Central memory CD8-positive, alpha-beta T cell (primary cell): ENCODE results near the gene LCE2C.
"Not testable (repeated sequence)": the region's sequence is repeated elsewhere in the genome, so short reads cannot be mapped to it uniquely, and the experiment has no call there.

Experiments used
- ATAC-seq: fragments of 150-1000 bp; cut with Tn5 transposase; replicated peaks from 2 replicates; pipeline ENCODE4 v1.10.0; 2022; ENCODE audit warnings: mild to moderate bottlenecking, moderate FRiP score, moderate number of reproducible peaks; ENCODE audit not compliant: poor library complexity, severe bottlenecking; ENCODE audit errors: extremely low read depth
- DNase-seq, 2 donors: peaks; one replicate each; pipeline ENCODE4 v3.0.0; 2021; ENCODE audit warnings: low spot score in 2 of 2
- H3K27ac Mint-ChIP-seq: one replicate; pipeline ENCODE4 v1.8.0; 2022; ENCODE audit warnings: low read depth, mild to moderate bottlenecking, moderate library complexity, mixed read lengths
- H3K27me3 Mint-ChIP-seq: one replicate; pipeline ENCODE4 v1.8.0; 2022; ENCODE audit warnings: mixed read lengths
- H3K36me3 Mint-ChIP-seq: one replicate; pipeline ENCODE4 v1.8.0; 2022; ENCODE audit warnings: mild to moderate bottlenecking, moderate library complexity, mixed read lengths; ENCODE audit not compliant: insufficient read depth
- H3K4me1 Mint-ChIP-seq: one replicate; pipeline ENCODE4 v1.8.0; 2022; ENCODE audit warnings: mixed read lengths
- H3K4me3 Mint-ChIP-seq: one replicate; pipeline ENCODE4 v1.8.0; 2022; ENCODE audit warnings: mild to moderate bottlenecking, moderate library complexity, mixed read lengths
- H3K9me3 Mint-ChIP-seq: one replicate; pipeline ENCODE4 v1.8.0; 2022; ENCODE audit warnings: mixed read lengths

LCE2C gene, protein sequence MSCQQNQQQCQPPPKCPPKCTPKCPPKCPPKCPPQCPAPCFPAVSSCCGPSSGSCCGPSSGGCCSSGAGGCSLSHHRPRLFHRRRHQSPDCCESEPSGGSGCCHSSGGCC

DNA sequence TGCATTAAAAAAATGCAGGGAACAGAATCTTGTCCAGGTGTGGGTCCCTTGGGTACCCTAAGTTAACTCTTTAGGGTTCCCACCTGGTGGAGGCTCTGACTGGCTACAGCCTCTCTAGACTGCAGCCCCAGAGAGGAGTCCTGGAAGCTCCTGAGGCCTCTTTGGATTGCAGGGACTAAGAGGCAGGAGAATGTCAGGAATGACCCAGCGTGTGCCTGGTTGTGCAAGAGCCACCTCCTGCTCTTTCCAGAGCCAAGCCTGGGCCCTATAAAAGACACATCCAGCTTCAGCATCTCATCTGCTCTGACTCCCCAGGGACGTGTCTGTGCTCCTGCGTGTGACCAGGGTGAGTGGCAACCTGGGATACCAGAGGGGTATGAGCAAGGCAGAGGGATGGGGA is at the start of gene LCE2C:
Gene LCE2C, plus strand, starts transcription at position 297 of the 400 bp plus-strand sequence. CDS start 737 bp downstream, outside the sequence.
- H3K4me3 Mint-ChIP-seq, ATAC-seq, H3K36me3 Mint-ChIP-seq, H3K9me3 Mint-ChIP-seq, DNase-seq, H3K4me1 Mint-ChIP-seq, H3K27ac Mint-ChIP-seq: not testable (repeated sequence)
- peaks cover 48% of the 10 kb centered on the region for H3K27me3 Mint-ChIP-seq

DNA sequence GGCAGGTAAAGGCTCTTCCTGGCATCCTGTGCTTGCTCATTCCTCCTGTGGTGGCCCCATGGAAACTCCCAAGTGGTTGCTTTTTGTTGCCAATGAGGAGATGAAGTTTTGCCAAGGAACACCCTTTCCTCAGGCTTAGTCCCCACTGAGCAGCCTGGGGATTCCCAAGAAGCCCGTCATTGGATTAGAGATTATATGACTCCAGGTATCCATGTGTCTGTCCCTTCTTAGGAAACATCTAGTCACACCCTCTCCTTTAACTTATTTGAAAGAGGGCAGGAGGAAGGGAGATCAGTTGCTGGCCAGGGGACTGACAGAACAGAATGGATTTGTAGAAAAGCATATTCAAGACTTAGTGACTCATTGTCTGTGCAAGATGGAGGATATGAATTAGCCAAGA is 48.3 kb upstream of the LCE2C start:
- H3K4me1 Mint-ChIP-seq: peaks cover 4% of the 10 kb centered on the region
- DNase-seq (no peak), ATAC-seq (no peak)
- no peaks in the 10 kb centered on the region for H3K36me3 Mint-ChIP-seq
- peaks cover 76% of the 10 kb centered on the region for H3K27me3 Mint-ChIP-seq
- no peak overlapping the region for H3K27ac Mint-ChIP-seq
- H3K9me3 Mint-ChIP-seq: no peaks in the 10 kb centered on the region
- H3K4me3 Mint-ChIP-seq: no peak overlapping the region

DNA sequence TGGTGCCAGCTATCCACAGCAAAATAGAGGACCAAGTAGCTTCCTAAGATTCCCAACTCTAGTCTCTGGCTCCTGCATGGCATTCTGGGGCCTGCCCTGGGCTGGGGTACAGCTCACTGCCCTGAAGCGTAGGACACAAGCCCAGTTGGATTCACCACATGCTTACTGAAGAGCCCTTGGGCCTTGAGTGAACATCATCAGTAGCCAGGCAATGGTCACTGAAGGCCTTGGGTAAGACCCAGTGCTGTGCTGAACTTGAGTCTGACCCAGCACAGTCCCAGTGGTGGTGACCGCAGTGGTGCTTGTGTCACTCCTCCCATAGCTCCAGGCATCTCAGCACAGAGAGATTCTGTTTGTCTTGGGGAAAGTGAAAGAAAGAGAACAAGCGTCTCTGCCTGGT is 44.5 kb upstream of the LCE2C start:
- Mint-ChIP-seq H3K4me3 (no peak overlapping the region), H3K4me1 (no peaks in the 10 kb centered on the region), H3K27me3 (peaks cover 61% of the 10 kb centered on the region), H3K27ac (no peak overlapping the region), H3K36me3 (no peaks in the 10 kb centered on the region), H3K9me3 (no peaks in the 10 kb centered on the region)
- ATAC-seq (no peak), DNase-seq (no peak)

DNA sequence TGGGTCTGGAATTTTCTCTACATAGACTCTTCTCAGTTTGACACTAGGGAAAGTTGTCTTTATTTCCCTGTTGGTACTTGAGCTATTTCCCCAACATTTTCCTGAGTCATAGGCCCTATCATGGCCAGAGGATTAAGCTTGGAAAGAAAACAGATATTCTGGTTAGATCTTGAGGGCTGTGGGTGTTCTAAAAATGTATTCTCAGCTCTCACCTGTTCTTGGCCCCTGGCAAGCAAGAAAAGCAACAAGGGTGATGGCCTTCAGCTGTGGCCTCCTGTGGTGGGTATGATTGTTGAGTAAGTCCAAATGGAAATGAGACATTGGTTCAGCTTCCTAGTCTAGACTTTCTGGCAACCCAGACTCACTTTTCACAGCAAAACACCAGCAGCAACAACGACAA is 34.7 kb upstream of the LCE2C start:
- no peak overlapping the region for H3K4me3 Mint-ChIP-seq
- H3K27me3 Mint-ChIP-seq: peaks cover 15% of the 10 kb centered on the region
- no peaks in the 10 kb centered on the region for H3K36me3 Mint-ChIP-seq
- H3K9me3 Mint-ChIP-seq: peaks cover 5% of the 10 kb centered on the region
- DNase-seq (no peak), ATAC-seq (no peak)
- no peaks in the 10 kb centered on the region for H3K4me1 Mint-ChIP-seq
- no peak overlapping the region for H3K27ac Mint-ChIP-seq

DNA sequence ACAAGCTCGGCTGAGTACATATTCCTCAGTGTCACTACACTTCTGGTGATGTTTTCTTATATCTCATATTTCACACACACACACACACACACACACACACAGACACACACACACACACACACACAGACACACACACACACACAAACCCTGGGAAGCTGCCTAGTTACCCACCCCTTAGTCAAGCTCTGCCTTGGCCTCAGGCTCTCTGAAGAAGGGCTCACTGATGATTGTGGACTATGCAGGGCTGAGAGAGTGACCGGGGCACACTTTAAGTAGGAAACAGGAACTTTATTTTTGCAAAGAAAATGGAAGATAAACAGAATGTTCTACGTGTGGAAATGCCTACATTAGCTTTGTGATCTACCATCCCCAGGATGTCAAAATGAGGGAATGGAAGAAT is 31.1 kb upstream of the LCE2C start:
- DNase-seq: no peak
- H3K4me1 Mint-ChIP-seq: no peaks in the 10 kb centered on the region
- no peak overlapping the region for H3K4me3 Mint-ChIP-seq
- H3K27me3 Mint-ChIP-seq: peaks cover 46% of the 10 kb centered on the region
- H3K9me3 Mint-ChIP-seq: peaks cover 5% of the 10 kb centered on the region
- no peaks in the 10 kb centered on the region for H3K36me3 Mint-ChIP-seq
- no peak for ATAC-seq
- H3K27ac Mint-ChIP-seq: no peak overlapping the region

DNA sequence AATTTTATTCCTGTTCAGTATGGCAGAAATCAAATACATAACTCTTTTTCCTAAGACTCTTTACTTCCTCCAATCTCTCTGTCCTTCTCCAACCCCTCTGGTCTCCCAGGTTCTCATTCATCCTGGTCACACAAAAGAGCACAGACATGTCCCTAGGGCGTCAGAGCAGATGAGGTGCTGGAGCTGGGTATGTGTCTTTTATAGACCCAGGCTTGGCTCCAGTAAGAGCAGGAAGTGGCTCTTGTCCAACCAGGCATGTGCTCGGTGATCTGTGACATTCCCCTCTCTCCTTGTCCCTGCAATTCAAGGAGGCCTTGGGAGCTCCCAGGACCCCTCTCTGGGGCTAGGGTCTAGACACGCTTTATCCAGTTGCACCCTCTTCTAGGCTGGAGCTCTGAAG is 29.9 kb upstream of the LCE2C start:
- no peak overlapping the region for H3K27ac Mint-ChIP-seq
- DNase-seq (no peak), ATAC-seq (no peak)
- no peaks in the 10 kb centered on the region for H3K4me1 Mint-ChIP-seq
- H3K27me3 Mint-ChIP-seq: peaks cover 58% of the 10 kb centered on the region
- H3K9me3 Mint-ChIP-seq: no peaks in the 10 kb centered on the region
- no peak overlapping the region for H3K4me3 Mint-ChIP-seq
- H3K36me3 Mint-ChIP-seq: no peaks in the 10 kb centered on the region

DNA sequence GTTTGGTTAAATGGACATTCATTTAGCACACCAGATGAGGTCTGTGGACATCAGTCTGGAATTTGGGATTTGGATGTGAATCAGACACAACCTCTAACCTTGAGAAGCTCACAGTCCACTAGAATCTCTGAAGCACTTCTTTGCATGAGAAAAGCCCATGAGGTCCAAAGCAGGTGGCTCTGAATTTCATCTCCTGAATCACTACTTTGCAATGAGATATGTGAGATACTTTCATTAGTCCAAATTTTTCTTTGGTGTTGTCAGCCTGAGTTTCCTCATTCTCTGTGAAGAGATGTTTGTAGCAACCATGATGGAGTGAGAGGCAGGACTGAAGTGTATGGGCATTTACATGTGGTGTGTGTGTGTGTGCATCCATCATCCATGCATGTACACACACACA is 28.4 kb upstream of the LCE2C start:
- DNase-seq (no peak), ATAC-seq (no peak)
- Mint-ChIP-seq H3K9me3 (no peaks in the 10 kb centered on the region), H3K36me3 (no peaks in the 10 kb centered on the region), H3K27me3 (peaks cover 72% of the 10 kb centered on the region), H3K27ac (no peak overlapping the region), H3K4me1 (no peaks in the 10 kb centered on the region), H3K4me3 (no peak overlapping the region)

DNA sequence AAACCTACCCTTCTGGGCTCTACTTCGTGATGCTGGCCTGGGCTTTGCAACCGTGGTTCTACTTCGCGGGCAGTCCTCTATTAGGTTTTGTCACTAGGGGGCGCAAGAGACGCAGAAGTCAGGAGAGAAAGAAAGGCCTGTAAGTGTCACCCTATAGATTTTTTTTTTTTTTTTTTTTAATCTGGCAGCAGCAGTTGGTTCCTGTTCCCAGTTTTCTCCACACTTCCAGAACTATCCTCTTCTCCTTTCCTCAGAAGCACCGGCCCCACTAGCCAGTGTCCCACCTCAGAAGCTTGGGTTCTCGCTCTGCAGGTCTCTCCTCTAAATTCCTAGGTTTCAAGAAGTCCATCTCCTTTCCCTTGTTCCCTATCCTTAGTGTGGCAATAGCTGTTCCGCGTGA is 21.0 kb upstream of the LCE2C start:
- H3K27me3 Mint-ChIP-seq: peaks cover 34% of the 10 kb centered on the region
- peak in 1 of 2 donors; percentile 16 for DNase-seq
- no peaks in the 10 kb centered on the region for H3K9me3 Mint-ChIP-seq

DNA sequence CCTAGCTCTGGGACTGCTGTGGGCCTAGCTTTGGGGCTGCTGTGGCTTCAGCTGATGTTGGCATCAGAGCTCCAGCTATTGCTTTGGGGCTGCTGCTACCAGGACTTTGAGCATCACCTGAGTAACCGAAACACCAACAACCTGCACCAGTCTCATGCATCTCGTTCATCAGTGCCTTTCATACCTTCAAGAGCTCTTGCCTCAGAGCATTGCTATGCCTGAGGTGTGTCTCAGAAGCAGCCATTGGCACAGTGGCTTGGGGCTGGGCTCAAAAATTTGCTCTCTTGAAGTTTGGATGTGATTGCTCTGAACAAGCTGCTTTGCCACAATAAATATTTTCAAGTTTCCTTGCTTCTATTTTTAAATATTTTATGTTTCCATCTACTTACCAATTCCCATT is 18.6 kb upstream of the LCE2C start:
- Mint-ChIP-seq H3K36me3 (no peaks in the 10 kb centered on the region), H3K27me3 (peaks cover 11% of the 10 kb centered on the region), H3K9me3 (no peaks in the 10 kb centered on the region), H3K4me1 (peaks cover 7% of the 10 kb centered on the region), H3K4me3 (no peak overlapping the region), H3K27ac (no peak overlapping the region)
- ATAC-seq (no peak), DNase-seq (no peak)

More for the DNA sequence above, 21.0 kb upstream of the LCE2C start:
- H3K4me1 Mint-ChIP-seq: peaks cover 7% of the 10 kb centered on the region
- H3K4me3 Mint-ChIP-seq: no peak overlapping the region
- no peak for ATAC-seq
- H3K27ac Mint-ChIP-seq: no peak overlapping the region
- no peaks in the 10 kb centered on the region for H3K36me3 Mint-ChIP-seq

DNA sequence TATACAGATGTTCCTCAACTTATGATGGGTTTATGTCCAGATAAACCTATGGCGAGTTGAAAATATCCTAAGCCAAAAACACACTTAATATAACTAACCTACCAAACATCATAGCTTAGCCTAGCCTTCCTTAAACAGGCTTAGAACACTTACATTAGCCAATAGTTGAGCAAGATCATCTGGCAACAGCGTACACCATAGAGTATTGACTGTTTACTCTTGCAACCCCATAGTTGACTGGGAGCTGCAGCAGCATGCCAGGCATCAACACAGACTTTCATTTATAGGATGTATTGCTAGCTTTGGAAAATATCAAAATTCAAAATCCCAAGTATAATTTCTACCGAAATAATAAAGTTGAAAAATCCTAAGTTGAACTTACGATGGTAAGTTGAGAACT is 17.4 kb upstream of the LCE2C start:
- peaks cover 7% of the 10 kb centered on the region for H3K4me1 Mint-ChIP-seq
- H3K27me3 Mint-ChIP-seq: peaks cover 16% of the 10 kb centered on the region
- H3K27ac Mint-ChIP-seq: no peak overlapping the region
- DNase-seq: no peak
- H3K4me3 Mint-ChIP-seq: no peak overlapping the region
- H3K9me3 Mint-ChIP-seq: no peaks in the 10 kb centered on the region
- no peaks in the 10 kb centered on the region for H3K36me3 Mint-ChIP-seq
- ATAC-seq: no peak

DNA sequence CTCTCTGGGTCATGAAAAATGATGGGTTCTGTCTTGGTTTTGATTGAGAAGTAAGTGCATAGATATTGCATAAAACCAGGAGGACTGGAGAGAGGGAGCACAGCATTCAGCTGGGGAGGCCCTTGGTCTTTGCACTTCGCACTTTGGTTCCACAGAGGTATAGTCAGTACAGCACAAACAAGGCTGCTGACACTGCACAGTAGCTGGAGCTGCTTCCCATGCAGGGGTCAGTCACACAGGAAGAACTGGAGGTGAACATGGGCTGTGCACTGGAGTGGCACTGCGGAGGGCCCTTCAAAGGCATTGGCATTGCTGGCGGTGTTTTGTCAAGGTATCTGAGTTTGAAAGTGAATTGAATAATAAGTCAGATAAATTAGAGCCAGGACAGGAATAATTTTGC is 16.4 kb upstream of the LCE2C start:
- ATAC-seq: no peak
- Mint-ChIP-seq H3K27ac (no peak overlapping the region), H3K4me3 (no peak overlapping the region), H3K4me1 (peaks cover 7% of the 10 kb centered on the region), H3K36me3 (no peaks in the 10 kb centered on the region), H3K9me3 (no peaks in the 10 kb centered on the region), H3K27me3 (peaks cover 22% of the 10 kb centered on the region)
- no peak for DNase-seq

DNA sequence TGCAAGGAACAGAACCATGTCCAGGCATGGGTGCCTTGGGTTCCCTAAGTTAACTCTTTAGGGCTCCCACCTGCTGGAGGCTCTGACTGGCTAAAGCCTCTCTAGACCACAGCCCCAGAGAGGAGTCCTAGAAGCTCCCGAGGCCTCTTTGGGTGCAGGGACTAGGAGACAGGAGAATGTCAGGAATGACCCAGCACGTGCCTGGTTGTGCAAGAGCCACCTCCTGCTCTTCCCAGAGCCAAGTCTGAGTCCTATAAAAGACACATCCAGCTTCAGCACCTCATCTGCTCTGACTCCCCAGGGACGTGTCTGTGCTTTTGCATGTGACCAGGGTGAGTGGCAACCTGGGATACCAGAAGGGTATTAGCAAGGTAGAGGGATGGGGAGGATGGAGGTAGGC is 12.0 kb upstream of the LCE2C start, which contains the start of gene LCE2D:
Gene LCE2D, plus strand, starts transcription at position 283 of the 400 bp plus-strand sequence. CDS start 726 bp downstream, outside the sequence.
- no peaks in the 10 kb centered on the region for H3K9me3 Mint-ChIP-seq
- DNase-seq: no peak
- no peak for ATAC-seq
- H3K4me3 Mint-ChIP-seq: no peak within 1 kb of the TSS
- H3K27ac Mint-ChIP-seq: no peak within 1 kb of the TSS
- H3K27me3 Mint-ChIP-seq: peaks cover 38% of the 10 kb centered on the region
- H3K36me3 Mint-ChIP-seq: no peaks in the 10 kb centered on the region
- no peaks in the 10 kb centered on the region for H3K4me1 Mint-ChIP-seq

DNA sequence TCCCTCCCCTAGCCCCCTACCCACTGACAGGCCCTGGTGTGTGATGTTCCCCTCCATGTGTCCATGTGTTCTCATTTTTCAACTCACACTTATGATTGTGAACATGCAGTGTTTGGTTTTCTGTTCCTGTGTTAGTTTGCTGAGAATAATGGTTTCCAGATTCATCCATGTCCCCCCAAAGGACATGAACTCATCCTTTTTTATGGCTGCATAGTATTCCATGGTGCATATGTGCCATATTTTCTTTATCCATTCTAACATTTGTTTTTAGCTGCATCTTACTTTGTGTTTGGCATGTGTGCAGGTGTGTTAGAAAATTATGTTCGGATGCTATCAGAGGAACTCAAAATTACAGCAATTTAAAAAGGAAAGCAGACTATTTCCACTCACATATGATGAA is 8.9 kb upstream of the LCE2C start:
- H3K27me3 Mint-ChIP-seq: peaks cover 38% of the 10 kb centered on the region
- H3K27ac Mint-ChIP-seq, H3K4me3 Mint-ChIP-seq, H3K4me1 Mint-ChIP-seq, H3K9me3 Mint-ChIP-seq, ATAC-seq, DNase-seq, H3K36me3 Mint-ChIP-seq: not testable (repeated sequence)

DNA sequence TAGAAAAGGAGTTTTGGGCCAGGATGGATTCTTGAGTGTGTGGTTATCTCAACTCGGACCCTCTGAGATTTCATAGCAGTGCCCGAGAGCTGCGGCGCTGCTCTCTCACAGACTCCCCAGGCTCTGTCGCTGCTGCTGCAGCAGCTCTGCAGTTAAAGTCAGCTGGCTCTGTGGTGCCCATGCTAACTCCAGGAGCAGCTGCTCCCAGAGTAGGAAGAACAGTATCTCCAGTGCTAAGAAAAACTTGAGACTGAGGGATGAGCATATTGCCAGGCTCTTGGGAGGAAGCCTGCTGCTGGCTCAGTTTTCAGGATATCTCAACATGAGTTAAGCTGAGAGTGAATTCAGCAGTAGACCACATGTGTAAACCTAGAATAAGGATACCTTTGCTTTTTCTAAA is 7.4 kb upstream of the LCE2C start:
- no peak overlapping the region for H3K27ac Mint-ChIP-seq
- peaks cover 32% of the 10 kb centered on the region for H3K27me3 Mint-ChIP-seq
- H3K4me3 Mint-ChIP-seq: no peak overlapping the region
- no peaks in the 10 kb centered on the region for H3K36me3 Mint-ChIP-seq
- H3K9me3 Mint-ChIP-seq: no peaks in the 10 kb centered on the region
- no peak for ATAC-seq
- DNase-seq: no peak
- H3K4me1 Mint-ChIP-seq: no peaks in the 10 kb centered on the region
